GM21528 (cell line): ENCODE results near the gene ZDHHC14.

Experiments used
- ATAC-seq: cut with Tn5 transposase; IDR thresholded peaks from one replicate; pipeline ENCODE4 v1.9.1; 2021; ENCODE audit warnings: mild to moderate bottlenecking, moderate library complexity; ENCODE audit not compliant: unreplicated experiment, low FRiP score

ZDHHC14 gene

GRCh38 chr6:157629220-157629619 lies 248.2 kb downstream of the ZDHHC14 start:
- ATAC-seq, result no peak

GRCh38 chr6:157630463-157631080 lies 249.6 kb downstream of the ZDHHC14 start:
- ATAC-seq, result no peak

- no peak for ATAC-seq
Measured at GRCh38 chr6:157631412-157631811, 250.4 kb downstream of the ZDHHC14 start.

- ATAC-seq, result no peak
Measured at GRCh38 chr6:157631838-157632614, 251.0 kb downstream of the ZDHHC14 start.

GRCh38 chr6:157632821-157633220 lies 251.8 kb downstream of the ZDHHC14 start:
- ATAC-seq, result no peak

GRCh38 chr6:157634546-157634945 lies 253.6 kb downstream of the ZDHHC14 start:
- ATAC-seq, result no peak

- ATAC-seq, result no peak
Measured at GRCh38 chr6:157635388-157636244, 254.6 kb downstream of the ZDHHC14 start.

GRCh38 chr6:157637516-157637915 lies 256.5 kb downstream of the ZDHHC14 start:
- no peak for ATAC-seq

GRCh38 chr6:157637941-157638662 lies 257.1 kb downstream of the ZDHHC14 start:
- no peak for ATAC-seq

GRCh38 chr6:157638779-157639178 lies 257.8 kb downstream of the ZDHHC14 start:
- ATAC-seq, result no peak

- no peak for ATAC-seq
Measured at GRCh38 chr6:157640746-157641451, 259.9 kb downstream of the ZDHHC14 start.

- ATAC-seq, result no peak
Measured at GRCh38 chr6:157641837-157642236, 260.8 kb downstream of the ZDHHC14 start.

- ATAC-seq, result no peak
Measured at GRCh38 chr6:157642736-157643135, 261.7 kb downstream of the ZDHHC14 start.

- ATAC-seq, result no peak
Measured at GRCh38 chr6:157644043-157644810, 263.2 kb downstream of the ZDHHC14 start.

- no peak for ATAC-seq
Measured at GRCh38 chr6:157645201-157645795, 264.3 kb downstream of the ZDHHC14 start.

- no peak for ATAC-seq
Measured at GRCh38 chr6:157646012-157646411, 265.0 kb downstream of the ZDHHC14 start.

GRCh38 chr6:157647261-157647915 lies 266.4 kb downstream of the ZDHHC14 start:
- ATAC-seq, result no peak

GRCh38 chr6:157648561-157648960 lies 267.6 kb downstream of the ZDHHC14 start:
- ATAC-seq, result no peak
